HepG2 (cell line): ENCODE results near the gene DYNC2H1.

Experiments used
- TF ChIP-seq, protein P1 (sequence below): IDR thresholded peaks from 2 replicates; pipeline ENCODE4 v1.6.1; 2016; ENCODE audit warnings: low read depth, missing genetic modification reagents, missing compliant biosample characterization
- TF ChIP-seq, protein P2 (sequence below): IDR thresholded peaks from 2 replicates; pipeline ENCODE4 v1.6.1; 2016; ENCODE audit warnings: low read depth, borderline replicate concordance

DNA sequence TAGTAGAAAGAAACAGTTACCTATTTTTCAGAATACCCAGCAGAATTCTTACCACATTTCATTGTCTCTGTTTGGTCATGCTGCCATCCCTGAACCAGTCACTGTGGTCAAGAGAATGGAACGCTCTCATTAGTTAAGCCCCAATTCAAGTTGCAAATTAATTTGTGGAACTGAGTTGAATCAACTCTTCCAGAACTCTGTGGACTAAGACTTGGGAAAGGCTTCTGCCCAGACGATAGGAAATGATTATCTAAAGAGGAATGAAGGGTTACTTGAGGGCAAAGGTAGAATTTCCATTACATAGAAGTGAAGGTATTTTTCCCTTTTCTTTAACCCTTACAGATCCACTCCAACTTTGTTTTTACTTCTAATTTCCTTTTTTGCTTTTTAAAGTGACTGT, 286.4 kb downstream of the DYNC2H1 start:
- TF ChIP-seq, protein P1, sequence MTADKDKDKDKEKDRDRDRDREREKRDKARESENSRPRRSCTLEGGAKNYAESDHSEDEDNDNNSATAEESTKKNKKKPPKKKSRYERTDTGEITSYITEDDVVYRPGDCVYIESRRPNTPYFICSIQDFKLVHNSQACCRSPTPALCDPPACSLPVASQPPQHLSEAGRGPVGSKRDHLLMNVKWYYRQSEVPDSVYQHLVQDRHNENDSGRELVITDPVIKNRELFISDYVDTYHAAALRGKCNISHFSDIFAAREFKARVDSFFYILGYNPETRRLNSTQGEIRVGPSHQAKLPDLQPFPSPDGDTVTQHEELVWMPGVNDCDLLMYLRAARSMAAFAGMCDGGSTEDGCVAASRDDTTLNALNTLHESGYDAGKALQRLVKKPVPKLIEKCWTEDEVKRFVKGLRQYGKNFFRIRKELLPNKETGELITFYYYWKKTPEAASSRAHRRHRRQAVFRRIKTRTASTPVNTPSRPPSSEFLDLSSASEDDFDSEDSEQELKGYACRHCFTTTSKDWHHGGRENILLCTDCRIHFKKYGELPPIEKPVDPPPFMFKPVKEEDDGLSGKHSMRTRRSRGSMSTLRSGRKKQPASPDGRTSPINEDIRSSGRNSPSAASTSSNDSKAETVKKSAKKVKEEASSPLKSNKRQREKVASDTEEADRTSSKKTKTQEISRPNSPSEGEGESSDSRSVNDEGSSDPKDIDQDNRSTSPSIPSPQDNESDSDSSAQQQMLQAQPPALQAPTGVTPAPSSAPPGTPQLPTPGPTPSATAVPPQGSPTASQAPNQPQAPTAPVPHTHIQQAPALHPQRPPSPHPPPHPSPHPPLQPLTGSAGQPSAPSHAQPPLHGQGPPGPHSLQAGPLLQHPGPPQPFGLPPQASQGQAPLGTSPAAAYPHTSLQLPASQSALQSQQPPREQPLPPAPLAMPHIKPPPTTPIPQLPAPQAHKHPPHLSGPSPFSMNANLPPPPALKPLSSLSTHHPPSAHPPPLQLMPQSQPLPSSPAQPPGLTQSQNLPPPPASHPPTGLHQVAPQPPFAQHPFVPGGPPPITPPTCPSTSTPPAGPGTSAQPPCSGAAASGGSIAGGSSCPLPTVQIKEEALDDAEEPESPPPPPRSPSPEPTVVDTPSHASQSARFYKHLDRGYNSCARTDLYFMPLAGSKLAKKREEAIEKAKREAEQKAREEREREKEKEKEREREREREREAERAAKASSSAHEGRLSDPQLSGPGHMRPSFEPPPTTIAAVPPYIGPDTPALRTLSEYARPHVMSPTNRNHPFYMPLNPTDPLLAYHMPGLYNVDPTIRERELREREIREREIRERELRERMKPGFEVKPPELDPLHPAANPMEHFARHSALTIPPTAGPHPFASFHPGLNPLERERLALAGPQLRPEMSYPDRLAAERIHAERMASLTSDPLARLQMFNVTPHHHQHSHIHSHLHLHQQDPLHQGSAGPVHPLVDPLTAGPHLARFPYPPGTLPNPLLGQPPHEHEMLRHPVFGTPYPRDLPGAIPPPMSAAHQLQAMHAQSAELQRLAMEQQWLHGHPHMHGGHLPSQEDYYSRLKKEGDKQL (CRISPR knock-in tag), result no peak
- TF ChIP-seq, protein P2, sequence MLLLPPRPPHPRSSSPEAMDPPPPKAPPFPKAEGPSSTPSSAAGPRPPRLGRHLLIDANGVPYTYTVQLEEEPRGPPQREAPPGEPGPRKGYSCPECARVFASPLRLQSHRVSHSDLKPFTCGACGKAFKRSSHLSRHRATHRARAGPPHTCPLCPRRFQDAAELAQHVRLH (CRISPR knock-in tag), result no peak
